ENCODE data around the gene KCNJ11.
"Not testable (repeated sequence)": the region's sequence is repeated elsewhere in the genome, so short reads cannot be mapped to it uniquely, and the experiment has no call there.

KCNJ11 gene

GRCh38 chr11:17388609-17389210, at the start of gene KCNJ11:
TSS of gene KCNJ11 (minus strand) at chr11:17388659. CDS start at chr11:17388091, 568 bp downstream.
- Histone ChIP-seq H3K36me3 (ENCODE audit: insufficient read depth, low read depth, low read length) (no peaks in the 10 kb centered on the region), H3K4me3 (ENCODE audit: low read length) (peak within 1 kb of the TSS; percentile 78), H3K27ac (ENCODE audit: low read length) (no peak within 1 kb of the TSS), H3K4me1 (ENCODE audit: insufficient read depth, low read length) (no peaks in the 10 kb centered on the region; the same call in 1 of the 2 replicates), H3K9ac (ENCODE audit: low read depth, low read length) (no peak within 1 kb of the TSS; the same call in 1 of the 2 replicates), H3K27me3 (ENCODE audit: insufficient read depth, low read length) (peaks cover 8% of the 10 kb centered on the region; the same call in 1 of the 2 replicates), H3K9me3 (ENCODE audit: insufficient read depth, low read depth, low read length) (no peaks in the 10 kb centered on the region)

- H3K36me3 ChIP-seq (ENCODE audit: insufficient read depth, low read depth, low read length): no peaks in the 10 kb centered on the region
- no peaks in the 10 kb centered on the region for H3K9me3 ChIP-seq (ENCODE audit: insufficient read depth, low read depth, low read length)
- no peaks in the 10 kb centered on the region for H3K4me1 ChIP-seq (ENCODE audit: insufficient read depth, low read length)
- no peak overlapping the region for H3K4me3 ChIP-seq (ENCODE audit: low read length)
- no peak overlapping the region for H3K27ac ChIP-seq (ENCODE audit: low read length)
- peaks cover 38% of the 10 kb centered on the region for H3K27me3 ChIP-seq (ENCODE audit: insufficient read depth, low read length)
- no peak overlapping the region for H3K9ac ChIP-seq (ENCODE audit: low read depth, low read length)
Observed at GRCh38 chr11:17437366-17437765, 48.9 kb upstream of the KCNJ11 start.

GRCh38 chr11:17434108-17434507, 45.6 kb upstream of the KCNJ11 start:
- no peaks in the 10 kb centered on the region for H3K4me1 ChIP-seq (ENCODE audit: insufficient read depth, low read length)
- H3K4me3 ChIP-seq (ENCODE audit: low read length): no peak overlapping the region

GRCh38 chr11:17432002-17432401, 43.5 kb upstream of the KCNJ11 start:
- no peak overlapping the region for H3K4me3 ChIP-seq (ENCODE audit: low read length)
- no peak overlapping the region for H3K27ac ChIP-seq (ENCODE audit: low read length)
- no peaks in the 10 kb centered on the region for H3K27me3 ChIP-seq (ENCODE audit: insufficient read depth, low read length)
- no peaks in the 10 kb centered on the region for H3K36me3 ChIP-seq (ENCODE audit: insufficient read depth, low read depth, low read length)
- no peaks in the 10 kb centered on the region for H3K9me3 ChIP-seq (ENCODE audit: insufficient read depth, low read depth, low read length)
- no peaks in the 10 kb centered on the region for H3K4me1 ChIP-seq (ENCODE audit: insufficient read depth, low read length)
- H3K9ac ChIP-seq (ENCODE audit: low read depth, low read length): no peak overlapping the region

More at GRCh38 chr11:17434108-17434507, 45.6 kb upstream of the KCNJ11 start:
- H3K9ac ChIP-seq (ENCODE audit: low read depth, low read length): no peak overlapping the region
- H3K27ac ChIP-seq (ENCODE audit: low read length): no peak overlapping the region
- H3K27me3 ChIP-seq (ENCODE audit: insufficient read depth, low read length): peaks cover 16% of the 10 kb centered on the region
- no peaks in the 10 kb centered on the region for H3K9me3 ChIP-seq (ENCODE audit: insufficient read depth, low read depth, low read length)
- no peaks in the 10 kb centered on the region for H3K36me3 ChIP-seq (ENCODE audit: insufficient read depth, low read depth, low read length)

- Histone ChIP-seq H3K9me3 (ENCODE audit: insufficient read depth, low read depth, low read length) (no peaks in the 10 kb centered on the region), H3K4me1 (ENCODE audit: insufficient read depth, low read length) (no peaks in the 10 kb centered on the region), H3K9ac (ENCODE audit: low read depth, low read length) (no peak overlapping the region), H3K27me3 (ENCODE audit: insufficient read depth, low read length) (no peaks in the 10 kb centered on the region), H3K36me3 (ENCODE audit: insufficient read depth, low read depth, low read length) (no peaks in the 10 kb centered on the region), H3K4me3 (ENCODE audit: low read length) (no peak overlapping the region), H3K27ac (ENCODE audit: low read length) (no peak overlapping the region)
Observed at GRCh38 chr11:17431139-17431538, 42.7 kb upstream of the KCNJ11 start.

GRCh38 chr11:17430616-17431015, 42.2 kb upstream of the KCNJ11 start:
- no peaks in the 10 kb centered on the region for H3K36me3 ChIP-seq (ENCODE audit: insufficient read depth, low read depth, low read length)
- H3K27ac ChIP-seq (ENCODE audit: low read length): no peak overlapping the region
- H3K9ac ChIP-seq (ENCODE audit: low read depth, low read length): no peak overlapping the region
- no peaks in the 10 kb centered on the region for H3K27me3 ChIP-seq (ENCODE audit: insufficient read depth, low read length)
- H3K4me1 ChIP-seq (ENCODE audit: insufficient read depth, low read length): no peaks in the 10 kb centered on the region
- H3K4me3 ChIP-seq (ENCODE audit: low read length): no peak overlapping the region
- no peaks in the 10 kb centered on the region for H3K9me3 ChIP-seq (ENCODE audit: insufficient read depth, low read depth, low read length)

GRCh38 chr11:17428925-17429324, 40.5 kb upstream of the KCNJ11 start:
- no peaks in the 10 kb centered on the region for H3K27me3 ChIP-seq (ENCODE audit: insufficient read depth, low read length)
- H3K4me3 ChIP-seq (ENCODE audit: low read length): no peak overlapping the region
- no peaks in the 10 kb centered on the region for H3K36me3 ChIP-seq (ENCODE audit: insufficient read depth, low read depth, low read length)
- no peaks in the 10 kb centered on the region for H3K9me3 ChIP-seq (ENCODE audit: insufficient read depth, low read depth, low read length)
- H3K4me1 ChIP-seq (ENCODE audit: insufficient read depth, low read length): no peaks in the 10 kb centered on the region
- H3K9ac ChIP-seq (ENCODE audit: low read depth, low read length): no peak overlapping the region
- no peak overlapping the region for H3K27ac ChIP-seq (ENCODE audit: low read length)

- no peak overlapping the region for H3K4me3 ChIP-seq (ENCODE audit: low read length)
- H3K27me3 ChIP-seq (ENCODE audit: insufficient read depth, low read length): no peaks in the 10 kb centered on the region
- H3K9me3 ChIP-seq (ENCODE audit: insufficient read depth, low read depth, low read length): no peaks in the 10 kb centered on the region
- no peak overlapping the region for H3K27ac ChIP-seq (ENCODE audit: low read length)
- H3K9ac ChIP-seq (ENCODE audit: low read depth, low read length): no peak overlapping the region
- H3K36me3 ChIP-seq (ENCODE audit: insufficient read depth, low read depth, low read length): no peaks in the 10 kb centered on the region
- H3K4me1 ChIP-seq (ENCODE audit: insufficient read depth, low read length): no peaks in the 10 kb centered on the region
Observed at GRCh38 chr11:17428261-17428660, 39.8 kb upstream of the KCNJ11 start.

GRCh38 chr11:17426233-17426632, 37.8 kb upstream of the KCNJ11 start:
- H3K27me3 ChIP-seq (ENCODE audit: insufficient read depth, low read length); H3K9me3 ChIP-seq (ENCODE audit: insufficient read depth, low read depth, low read length); H3K9ac ChIP-seq (ENCODE audit: low read depth, low read length); H3K36me3 ChIP-seq (ENCODE audit: insufficient read depth, low read depth, low read length); H3K4me3 ChIP-seq (ENCODE audit: low read length); H3K4me1 ChIP-seq (ENCODE audit: insufficient read depth, low read length); H3K27ac ChIP-seq (ENCODE audit: low read length): not testable (repeated sequence)

GRCh38 chr11:17423533-17424310, 35.3 kb upstream of the KCNJ11 start:
- Histone ChIP-seq H3K36me3 (ENCODE audit: insufficient read depth, low read depth, low read length) (no peaks in the 10 kb centered on the region), H3K9me3 (ENCODE audit: insufficient read depth, low read depth, low read length) (no peaks in the 10 kb centered on the region), H3K9ac (ENCODE audit: low read depth, low read length) (no peak overlapping the region), H3K27me3 (ENCODE audit: insufficient read depth, low read length) (no peaks in the 10 kb centered on the region; the same call in 1 of the 2 replicates), H3K27ac (ENCODE audit: low read length) (no peak overlapping the region), H3K4me3 (ENCODE audit: low read length) (no peak overlapping the region), H3K4me1 (ENCODE audit: insufficient read depth, low read length) (peaks cover 3% of the 10 kb centered on the region; the same call in 1 of the 2 replicates)

GRCh38 chr11:17421781-17422180, 33.3 kb upstream of the KCNJ11 start:
- Histone ChIP-seq H3K9me3 (ENCODE audit: insufficient read depth, low read depth, low read length) (no peaks in the 10 kb centered on the region), H3K9ac (ENCODE audit: low read depth, low read length) (no peak overlapping the region), H3K4me3 (ENCODE audit: low read length) (no peak overlapping the region), H3K36me3 (ENCODE audit: insufficient read depth, low read depth, low read length) (no peaks in the 10 kb centered on the region), H3K27ac (ENCODE audit: low read length) (no peak overlapping the region), H3K4me1 (ENCODE audit: insufficient read depth, low read length) (peaks cover 3% of the 10 kb centered on the region; the same call in 1 of the 2 replicates), H3K27me3 (ENCODE audit: insufficient read depth, low read length) (no peaks in the 10 kb centered on the region; the same call in 1 of the 2 replicates)

All from iPS-20b (cell line).